ENCODE results near the gene ZBTB20.

Gene ZBTB20

DNA sequence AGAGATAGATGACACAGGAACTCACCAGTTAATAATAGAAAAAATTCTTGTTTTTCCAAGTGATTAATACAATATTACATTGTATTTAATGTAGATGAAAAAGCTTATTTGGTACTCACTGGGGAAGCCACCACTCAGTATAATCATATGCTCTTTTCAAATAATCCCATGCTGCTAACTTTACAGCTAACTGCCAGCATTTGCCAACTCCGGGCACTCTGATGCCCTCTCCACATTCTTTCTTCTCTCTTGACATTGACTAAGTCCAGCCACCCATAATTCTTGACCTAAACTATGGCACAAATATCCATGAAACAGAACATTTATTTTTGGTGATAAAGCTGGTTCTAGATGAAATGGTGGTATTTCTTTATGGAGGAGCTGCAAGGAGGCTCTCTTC is 384.9 kb downstream of the ZBTB20 start:
- no peak for DNase-seq (ENCODE audit: low read depth in 2 of 2)

DNA sequence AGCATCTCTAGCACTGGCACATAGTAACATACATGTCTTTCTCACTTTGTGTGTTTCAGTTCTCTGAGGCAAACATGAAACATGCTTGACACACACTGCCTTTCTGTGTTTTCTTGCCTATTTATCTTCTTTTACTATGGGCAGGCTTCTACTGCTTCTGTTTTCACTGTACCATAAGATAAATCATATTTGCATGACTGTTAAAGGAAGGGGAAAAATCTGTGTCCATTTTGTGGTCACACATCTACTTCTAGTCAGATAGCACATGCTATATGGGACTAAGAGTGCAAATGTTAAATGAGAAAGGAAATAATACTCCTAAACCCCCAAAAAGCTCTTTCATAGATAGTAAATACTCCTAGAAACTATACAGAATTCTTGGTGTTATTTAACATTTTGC is 386.4 kb downstream of the ZBTB20 start:
- no peak for DNase-seq (ENCODE audit: low read depth in 2 of 2)

DNA sequence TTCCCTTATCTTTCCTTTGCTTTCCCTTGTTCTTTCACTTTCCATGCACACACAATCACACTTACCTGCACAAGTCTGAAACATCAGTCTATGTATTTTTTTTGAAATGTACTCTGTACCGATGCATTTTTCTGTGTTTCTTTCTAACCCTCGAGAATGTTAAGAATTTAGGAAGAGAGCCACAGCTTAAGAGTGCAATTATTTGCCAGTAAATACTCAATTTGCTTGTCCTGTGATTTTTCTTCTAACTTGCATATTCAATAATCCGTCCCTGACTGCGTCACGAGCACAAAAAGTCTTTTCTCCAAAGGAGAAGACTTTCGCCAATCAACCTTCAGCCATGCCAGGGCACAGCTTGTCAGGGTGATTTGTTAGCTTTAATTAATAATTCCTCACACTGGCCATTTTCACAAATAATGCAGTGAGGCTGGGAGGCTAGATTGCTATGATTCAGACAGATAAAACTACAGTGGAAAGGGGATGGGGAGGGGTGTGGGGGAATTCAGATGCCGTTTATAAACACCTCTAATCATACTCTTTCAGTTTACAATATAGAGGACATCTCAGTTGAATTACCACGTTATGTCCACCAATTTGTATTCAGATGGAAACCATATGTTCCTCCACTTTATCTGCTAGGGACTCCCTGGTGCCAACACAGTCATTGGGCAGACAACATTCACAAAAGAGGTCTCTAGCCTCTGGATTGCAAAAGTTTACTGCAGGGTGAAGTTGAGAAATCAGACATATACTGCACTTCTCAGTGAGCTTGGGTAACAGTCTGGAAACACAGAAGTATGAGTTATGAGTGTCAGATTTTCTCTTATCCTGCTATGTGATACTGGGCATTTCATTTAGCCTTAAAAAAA is 388.0 kb downstream of the ZBTB20 start:
- no peak for DNase-seq (ENCODE audit: low read depth in 2 of 2)

- DNase-seq (ENCODE audit: low read depth in 2 of 2): no peak
These were observed 390.4 kb downstream of the ZBTB20 start for GRCh38 chr3:114756506-114757279.

- no peak for DNase-seq (ENCODE audit: low read depth in 2 of 2)
These were observed 400.6 kb downstream of the ZBTB20 start for GRCh38 chr3:114746502-114746901.

DNA sequence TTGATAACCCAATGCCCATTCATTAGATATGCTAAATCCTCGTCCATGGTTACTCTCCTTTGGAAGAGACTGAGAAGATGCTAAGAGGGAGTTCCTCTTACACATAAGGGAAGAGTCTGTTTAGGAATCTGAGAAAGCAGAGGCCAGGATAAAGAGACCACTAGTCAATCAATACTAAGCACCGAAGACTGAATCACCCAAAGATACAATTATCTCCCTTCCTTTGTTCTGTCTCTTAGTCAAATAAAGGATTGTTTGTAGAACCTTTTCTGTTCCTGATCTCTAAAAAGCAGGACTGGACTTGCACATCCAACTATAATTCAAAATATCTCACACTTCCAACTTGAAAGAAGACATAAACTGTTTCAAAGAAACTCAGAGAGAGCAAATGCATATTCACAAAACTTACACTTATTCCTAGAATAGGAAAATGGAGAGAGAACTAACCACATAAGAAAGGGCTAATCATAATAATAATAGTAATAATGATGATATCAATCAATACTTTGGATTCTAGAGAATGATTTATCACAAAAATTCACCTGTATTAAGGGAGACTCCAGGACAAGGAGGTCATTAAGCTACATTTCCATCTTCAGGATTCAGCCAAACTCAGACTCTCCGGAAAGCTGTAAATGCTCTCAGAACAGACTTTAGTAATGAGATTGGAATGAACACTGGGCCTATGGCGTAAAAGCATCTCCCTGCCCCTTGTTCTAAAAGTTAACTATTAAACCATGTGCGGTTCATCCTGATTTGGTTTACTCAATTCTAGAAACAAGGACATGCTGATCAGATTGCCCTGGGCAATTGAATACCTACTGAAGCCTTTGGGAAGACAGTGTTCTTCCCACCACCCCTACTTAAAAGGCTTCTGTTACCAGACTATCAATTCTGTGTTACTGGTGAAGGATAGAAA is 401.5 kb downstream of the ZBTB20 start:
- no peak for DNase-seq (ENCODE audit: low read depth in 2 of 2)

DNA sequence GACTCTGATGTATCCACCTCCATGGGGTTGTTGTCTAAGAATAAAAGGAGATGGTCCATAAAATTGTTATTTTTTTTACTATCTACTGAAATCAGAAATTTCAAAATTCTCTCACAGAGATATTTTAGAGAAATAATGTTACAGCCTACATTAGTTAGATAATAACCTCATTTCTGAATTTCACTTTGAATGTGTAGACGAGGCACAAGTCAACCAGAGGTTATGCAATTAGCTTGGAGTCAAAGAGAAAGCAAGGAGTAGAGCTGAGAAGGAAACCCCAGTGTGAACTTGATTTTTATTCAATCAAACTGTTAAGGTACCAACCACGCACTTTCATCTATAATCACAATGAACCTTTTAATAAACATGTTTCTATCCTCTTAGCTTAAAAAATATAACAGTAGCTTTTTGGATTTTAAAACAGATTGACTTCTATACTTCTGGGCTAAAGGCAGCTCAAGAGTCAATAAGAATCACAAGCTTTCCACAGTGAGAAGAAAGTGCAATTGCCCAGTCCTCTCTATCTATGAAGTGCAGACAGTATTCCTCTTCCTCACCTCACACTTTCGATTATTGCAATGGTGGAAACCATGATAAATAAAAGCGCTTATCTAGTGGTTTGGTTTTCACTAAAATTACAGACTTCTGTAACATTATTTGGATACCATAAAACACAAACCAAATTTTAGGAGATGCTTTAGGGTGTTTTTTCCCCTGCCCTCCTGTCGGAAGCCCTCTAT is 403.2 kb downstream of the ZBTB20 start:
- DNase-seq (ENCODE audit: low read depth in 2 of 2): no peak

DNA sequence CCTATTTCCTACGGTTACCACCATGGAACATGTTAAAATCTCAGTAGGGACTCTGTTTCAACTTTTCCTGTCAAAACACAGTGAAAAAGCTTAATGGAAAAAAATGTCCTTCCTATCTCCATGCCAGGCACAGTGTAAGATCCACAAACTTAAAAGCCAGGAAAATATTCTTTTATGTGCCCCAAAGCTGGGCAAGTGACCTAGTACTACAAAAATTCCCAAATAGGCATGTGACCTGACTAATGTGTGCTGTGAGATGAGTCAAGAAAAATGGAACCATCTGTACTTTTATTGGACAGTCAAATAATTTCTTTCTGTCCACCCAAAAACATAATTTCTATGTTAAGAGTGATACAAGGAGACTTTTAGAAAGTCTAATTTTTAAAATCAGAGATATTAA is 406.0 kb downstream of the ZBTB20 start:
- no peak for DNase-seq (ENCODE audit: low read depth in 2 of 2)

DNA sequence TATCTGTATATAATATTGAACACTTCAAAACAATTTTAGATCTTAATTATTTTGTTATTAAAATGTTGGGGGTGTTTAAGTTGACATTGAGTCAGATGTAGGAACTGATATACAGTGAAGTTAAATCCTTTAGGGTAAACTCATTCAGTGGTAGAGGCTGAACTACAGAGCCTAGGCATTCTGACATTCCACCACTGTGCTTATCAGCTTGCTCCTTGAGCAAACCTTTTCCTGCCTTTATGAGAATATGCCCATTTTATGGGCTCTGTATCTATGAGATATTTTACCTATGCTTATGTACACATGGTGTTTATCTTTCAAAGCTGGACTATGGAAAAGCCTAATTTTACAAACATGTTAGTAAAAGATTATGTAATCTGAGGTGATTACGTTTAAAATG is 407.5 kb downstream of the ZBTB20 start:
- DNase-seq (ENCODE audit: low read depth in 2 of 2): no peak

DNA sequence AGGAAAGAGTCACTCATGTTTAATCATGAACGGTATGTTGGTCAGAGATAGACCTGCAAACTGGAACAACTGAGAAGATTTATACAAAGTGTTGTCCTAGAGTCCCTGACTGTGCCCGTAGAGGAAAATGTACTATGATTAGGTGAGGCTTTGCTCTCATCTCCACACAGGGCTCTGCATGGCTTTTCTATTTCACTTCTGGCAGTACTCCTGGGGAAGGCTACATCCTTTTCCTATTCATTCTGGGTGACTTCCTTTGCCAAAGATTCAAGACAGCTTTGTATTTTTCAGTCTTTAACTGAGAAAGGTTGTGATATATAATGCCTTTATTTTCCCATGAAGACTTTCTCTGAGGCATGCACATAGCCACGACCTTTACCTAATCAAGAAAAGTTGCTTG is 414.7 kb downstream of the ZBTB20 start:
- no peak for DNase-seq (ENCODE audit: low read depth in 2 of 2)

- no peak for DNase-seq (ENCODE audit: low read depth in 2 of 2)
These were observed 416.7 kb downstream of the ZBTB20 start for GRCh38 chr3:114730397-114730796.

DNA sequence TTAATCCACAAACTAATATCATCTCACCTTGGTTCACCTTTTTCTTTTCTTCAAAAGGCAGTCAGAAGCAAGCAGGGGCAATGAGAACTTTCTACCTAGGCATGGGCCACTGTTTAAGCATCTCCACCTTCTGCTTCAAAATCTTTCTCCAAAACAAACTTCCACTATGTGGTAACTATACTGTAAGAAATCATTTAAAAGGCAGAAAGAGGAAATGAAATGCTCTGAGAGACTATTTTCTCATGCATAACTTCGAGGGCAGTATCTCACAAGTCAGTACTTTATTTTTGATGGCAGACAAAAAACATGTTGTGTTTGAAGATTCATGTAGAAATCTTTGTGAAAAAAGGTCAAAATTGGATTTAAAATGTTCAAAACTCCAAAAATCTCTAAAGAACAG is 419.7 kb downstream of the ZBTB20 start:
- DNase-seq (ENCODE audit: low read depth in 2 of 2): no peak

DNA sequence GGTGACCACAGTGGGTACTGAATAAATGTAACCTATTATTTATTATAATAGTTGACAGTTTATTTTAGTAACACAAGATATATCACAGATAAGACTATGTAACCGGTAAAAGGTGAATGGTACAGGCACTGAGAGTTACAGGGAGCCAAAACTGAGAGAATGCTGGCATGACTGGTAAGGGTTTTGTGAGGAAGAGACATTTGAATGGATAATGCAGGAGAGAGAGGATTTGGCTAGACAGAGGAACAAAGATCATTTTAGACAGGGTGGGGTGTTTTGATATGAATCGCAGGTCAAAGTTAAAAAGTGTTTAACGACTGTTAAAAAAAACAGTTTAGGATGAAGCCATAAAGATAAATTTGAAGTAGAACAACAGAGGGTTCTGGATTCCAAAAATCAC is 421.1 kb downstream of the ZBTB20 start:
- no peak for DNase-seq (ENCODE audit: low read depth in 2 of 2)

GRCh38 chr3:114722530-114722929 is 424.6 kb downstream of the ZBTB20 start:
- DNase-seq (ENCODE audit: low read depth in 2 of 2): no peak

DNA sequence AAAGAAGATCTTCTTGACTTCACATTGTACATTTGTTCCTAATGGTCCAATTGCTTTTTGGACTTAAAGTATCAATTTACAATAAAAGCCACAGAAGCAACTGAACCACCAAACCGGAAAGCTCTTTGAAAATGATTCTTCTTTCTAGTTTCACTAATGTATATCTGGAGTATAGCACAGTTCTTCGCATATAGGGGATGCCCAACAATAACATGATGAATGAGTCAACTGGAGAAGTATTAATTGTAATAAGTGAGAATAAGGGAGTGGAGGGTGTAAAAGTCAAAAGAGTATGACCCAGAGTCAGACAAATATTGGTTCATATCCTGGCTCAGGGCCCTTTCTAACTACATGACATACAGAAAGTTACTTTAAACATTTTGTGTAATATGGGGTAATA is 425.2 kb downstream of the ZBTB20 start:
- no peak for DNase-seq (ENCODE audit: low read depth in 2 of 2)

DNA sequence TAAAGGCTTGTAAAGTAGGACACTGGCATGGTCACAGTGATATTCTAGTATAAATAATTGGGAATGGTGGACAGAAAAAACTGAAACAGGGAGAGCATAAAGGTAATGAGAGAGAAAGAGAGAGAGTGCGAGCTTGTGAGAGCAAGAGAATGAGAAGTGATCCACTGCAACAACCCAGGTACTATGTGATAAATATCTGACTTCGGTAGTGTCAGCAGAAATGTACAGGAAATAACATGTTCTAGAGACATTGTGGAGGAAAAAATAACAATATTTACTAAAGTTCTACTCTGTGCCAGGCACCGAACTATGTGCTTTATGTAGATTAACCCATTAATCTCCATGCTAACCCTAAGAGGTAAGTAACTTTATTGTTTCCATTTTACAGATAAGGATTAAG is 425.9 kb downstream of the ZBTB20 start:
- DNase-seq (ENCODE audit: low read depth in 2 of 2): no peak

GRCh38 chr3:114718898-114719210 is 428.2 kb downstream of the ZBTB20 start:
- no peak for DNase-seq (ENCODE audit: low read depth in 2 of 2)

DNA sequence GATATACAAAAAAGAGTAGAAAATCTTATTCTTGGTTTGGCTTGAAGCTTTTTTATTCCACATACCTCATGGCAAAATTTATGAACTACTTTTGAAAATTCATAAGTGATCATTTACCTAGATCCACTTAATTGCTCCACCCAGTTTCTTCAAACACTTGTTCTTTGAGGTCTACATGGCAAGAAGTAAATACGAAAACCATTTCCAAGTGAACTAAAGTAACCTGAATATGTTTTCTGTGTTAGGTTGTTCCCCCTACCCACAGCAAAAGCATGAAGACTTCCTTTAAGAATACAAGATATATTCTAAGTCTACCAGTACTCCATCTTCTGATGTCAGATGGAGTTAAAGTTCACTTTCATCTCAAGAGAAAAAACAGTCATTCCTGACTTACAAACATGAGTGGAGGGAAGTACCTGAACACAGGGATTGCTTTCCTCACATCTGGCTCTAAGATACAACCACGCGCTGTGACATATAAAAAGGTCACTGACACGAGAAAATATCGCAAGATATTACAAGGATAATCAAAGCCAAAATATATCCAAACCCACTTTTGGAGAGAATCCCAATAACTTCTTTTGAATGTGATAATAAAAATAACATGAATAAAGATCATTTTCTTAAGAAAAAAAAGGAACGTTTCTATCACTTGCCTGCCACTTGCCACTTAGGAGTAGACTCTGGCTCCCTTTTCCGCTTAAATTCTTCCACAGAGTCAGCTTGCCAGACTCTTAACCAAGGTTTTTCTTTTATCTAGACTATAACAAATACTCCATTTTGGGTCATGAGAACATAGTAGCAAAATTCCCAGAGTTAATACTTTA is 428.8 kb downstream of the ZBTB20 start:
- no peak for DNase-seq (ENCODE audit: low read depth in 2 of 2)

DNA sequence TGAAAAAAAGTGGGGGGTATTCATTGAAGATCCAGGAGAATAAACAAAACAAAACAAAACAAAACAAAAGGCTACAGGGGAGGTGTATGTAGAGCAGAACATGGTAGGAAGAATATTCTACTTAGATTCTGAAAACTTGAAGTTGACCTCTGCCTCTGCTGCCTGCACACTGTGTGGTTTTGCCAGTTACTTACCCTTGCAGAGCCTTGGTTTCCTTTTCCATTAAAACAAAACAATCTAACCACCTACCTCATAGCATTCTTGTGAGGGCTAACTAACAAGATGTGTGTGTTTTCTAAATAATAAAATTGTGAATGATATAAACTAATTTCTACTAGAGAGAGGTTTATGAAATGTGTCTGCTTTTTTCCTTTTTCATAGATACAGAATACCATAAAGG is 430.2 kb downstream of the ZBTB20 start:
- no peak for DNase-seq (ENCODE audit: low read depth in 2 of 2)

GRCh38 chr3:114716126-114716525 is 431.0 kb downstream of the ZBTB20 start:
- no peak for DNase-seq (ENCODE audit: low read depth in 2 of 2)
